HCT116 (cell line): ENCODE data around the gene GSTO1. TPM values are rescaled to one million over a fixed set of nuclear protein-coding genes. Genes with fewer than 3 reads are reported as not detected.

Source experiments
- ATAC-seq: fragments of 200-7000 bp; cut with Tn5 transposase; 2 replicates; pipeline ENCODE4 v1.9.1; 2020; ENCODE audit warnings: mild to moderate bottlenecking, moderate library complexity
- BruUV-seq: library from RNA; stranded (reverse); fragments of 400-500 nt; replicated peaks from 2 replicates; lab custom pipeline; 2021; lab: Mats Ljungman, UMichigan
- CTCF ChIA-PET: fragments of 300-600 bp; sonication (Branson Sonifier 250); formaldehyde crosslinking; loops from one replicate; lab custom pipeline; 2021; ENCODE audit warnings: antibody characterized with exemption; lab: Charles Lee
- POLR2A ChIA-PET: fragments of 300-600, 350-600 bp; sonication (Branson Sonifier 250); formaldehyde crosslinking; loops from one replicate; lab custom pipeline; 2021; ENCODE audit warnings: antibody characterized with exemption; lab: Charles Lee
- RAD21 ChIA-PET, 2 experiments: fragments of 300-600 bp; sonication (Branson Sonifier 250); formaldehyde crosslinking; loops; one replicate each; lab custom pipeline; 2023; ENCODE audit warnings: low total read pairs in 2 of 2; ENCODE audit not compliant: uncharacterized antibody in 2 of 2, unreplicated experiment in 2 of 2, low non-redundant PET in 1 of 2; lab: Charles Lee
- DNase-seq: peaks from one replicate; pipeline ENCODE4 v3.0.0-alpha.2; 2010; ENCODE audit warnings: low read depth, low spot score
- H2AFZ ChIP-seq: fragments of 200-600 bp; shearing (Covaris generic), sonication (generic); 2 replicates; pipeline ENCODE4 v1.6.1; 2017; ENCODE audit warnings: low read depth, mixed run types, mixed read lengths, antibody characterized with exemption, low read length; ENCODE audit not compliant: poor library complexity, severe bottlenecking
- H3K27ac ChIP-seq: 2 replicates; pipeline ENCODE4 v1.5.1; 2012; ENCODE audit warnings: low read depth, low read length
- H3K27me3 ChIP-seq: fragments of 200-600 bp; sonication (generic); 2 replicates; pipeline ENCODE4 v1.6.1; 2016; ENCODE audit warnings: mixed run types, low read length, mixed read lengths; ENCODE audit not compliant: insufficient read depth
- H3K36me3 ChIP-seq, 2 experiments: fragments of 200-500 bp in 1 of 2; fragments of 200-600 bp in 1 of 2; sonication (Bioruptor generic) in 1 of 2; sonication (generic) in 1 of 2; 2 replicates each; pipeline versions ENCODE4 v1.5.1 to v1.6.1; 2014 to 2016; ENCODE audit warnings: low read length in 2 of 2, inconsistent platforms in 1 of 2, mixed read lengths in 1 of 2, mixed run types in 1 of 2; ENCODE audit not compliant: insufficient read depth in 2 of 2, control insufficient read depth in 1 of 2
- H3K4me1 ChIP-seq, 2 experiments: fragments of 200-600 bp in 1 of 2; sonication (generic) in 1 of 2; 2 replicates each; pipeline versions ENCODE4 v1.5.1 to v1.6.1; 2012 to 2017; ENCODE audit warnings: low read length in 2 of 2, inconsistent platforms in 1 of 2, mild to moderate bottlenecking in 1 of 2, mixed read lengths in 1 of 2, mixed run types in 1 of 2, moderate library complexity in 1 of 2; ENCODE audit not compliant: insufficient read depth in 2 of 2, control insufficient read depth in 1 of 2
- H3K4me2 ChIP-seq: fragments of 200-600 bp; sonication (generic); 2 replicates; pipeline ENCODE4 v1.6.1; 2017; ENCODE audit warnings: mixed run types, low read length, mixed read lengths
- H3K4me3 ChIP-seq, 2 experiments: fragments of 200-600 bp in 1 of 2; sonication (generic) in 1 of 2; replicated peaks in 1 of 2; 2 replicates each; pipeline ENCODE4 v1.5.1; 2011 to 2016; ENCODE audit warnings: low read length in 2 of 2, control low read depth in 1 of 2, low read depth in 1 of 2, mild to moderate bottlenecking in 1 of 2, mixed read lengths in 1 of 2, mixed run types in 1 of 2
- H3K79me2 ChIP-seq: fragments of 200-600 bp; sonication (generic); 2 replicates; pipeline ENCODE4 v1.6.1; 2017; ENCODE audit warnings: mild to moderate bottlenecking, mixed run types, low read length, moderate library complexity, mixed read lengths; ENCODE audit not compliant: insufficient read depth
- H3K9ac ChIP-seq: fragments of 200-600 bp; sonication (generic); 2 replicates; pipeline ENCODE4 v1.6.1; 2016; ENCODE audit warnings: low read length, mixed read lengths
- H3K9me2 ChIP-seq: fragments of 200-600 bp; sonication (generic), shearing (Covaris generic); 2 replicates; pipeline ENCODE4 v1.6.1; 2017; ENCODE audit warnings: mixed run types, mild to moderate bottlenecking, moderate library complexity; ENCODE audit not compliant: insufficient read depth
- H3K9me3 ChIP-seq, 2 experiments: fragments of 200-500 bp in 1 of 2; fragments of 200-600 bp in 1 of 2; sonication (Bioruptor generic) in 1 of 2; sonication (generic) in 1 of 2; 2 replicates each; pipeline ENCODE4 v1.6.1; 2014 to 2017; ENCODE audit warnings: low read length in 2 of 2, mixed read lengths in 2 of 2, inconsistent platforms in 1 of 2, low read depth in 1 of 2, mild to moderate bottlenecking in 1 of 2, mixed run types in 1 of 2, moderate library complexity in 1 of 2; ENCODE audit not compliant: control insufficient read depth in 1 of 2, insufficient read depth in 1 of 2
- H4K20me1 ChIP-seq: fragments of 200-600 bp; sonication (generic), shearing (Covaris generic); 2 replicates; pipeline ENCODE4 v1.6.1; 2017; ENCODE audit warnings: mixed run types, mild to moderate bottlenecking, moderate library complexity; ENCODE audit not compliant: insufficient read depth
- ATF3 ChIP-seq: IDR thresholded peaks from 2 replicates; pipeline ENCODE4 v1.6.1; 2012
- ELF1 ChIP-seq: IDR thresholded peaks from 2 replicates; pipeline ENCODE4 v1.6.1; 2012; ENCODE audit warnings: low read depth, borderline replicate concordance
- EZH2phosphoT487 ChIP-seq: fragments of 200-600 bp; IDR thresholded peaks from 2 replicates; pipeline ENCODE4 v1.6.1; 2018; ENCODE audit warnings: antibody characterized with exemption, borderline replicate concordance
- MAX ChIP-seq: IDR thresholded peaks from 2 replicates; pipeline ENCODE4 v1.6.1; 2012
- POLR2A ChIP-seq: IDR thresholded peaks from 2 replicates; pipeline ENCODE4 v1.7.0; 2011; ENCODE audit warnings: borderline replicate concordance; ENCODE audit not compliant: insufficient read depth, insufficient read length; ENCODE audit errors: extremely low read depth
- SIN3A ChIP-seq: IDR thresholded peaks from 2 replicates; pipeline ENCODE4 v1.6.1; 2012; ENCODE audit warnings: low read depth
- TCF7L2 ChIP-seq: IDR thresholded peaks from 2 replicates; pipeline ENCODE4 v1.7.0; 2011; ENCODE audit warnings: borderline replicate concordance, inconsistent platforms; ENCODE audit not compliant: insufficient read depth, insufficient read length; ENCODE audit errors: extremely low read depth
- YY1 ChIP-seq: IDR thresholded peaks from 2 replicates; pipeline ENCODE4 v1.6.1; 2011; ENCODE audit warnings: low read length, low read depth, moderate library complexity, mild to moderate bottlenecking; ENCODE audit not compliant: insufficient replicate concordance; ENCODE audit errors: extremely low read depth
- intact Hi-C: fragments of 100-400 bp; cut with micrococcal nuclease; formaldehyde crosslinking; loops from 2 replicates; pipeline ENCODE4 v1.10.0; 2022
- total RNA-seq: library from RNA; stranded (reverse); gene quantifications from one replicate; pipeline ENCODE4 v1.2.1, GENCODE V29; 2021; ENCODE audit not compliant: unreplicated experiment

GSTO1 gene
- total RNA-seq, 1 experiment from 2014 or later, result 179 TPM

GRCh38 chr10:104299031-104299904 is 44.6 kb downstream of the GSTO1 start:
- H4K20me1 ChIP-seq, result no peaks in the 10 kb centered on the region
- no peak overlapping the region for H2AFZ ChIP-seq
- no TSS peak for BruUV-seq
- H3K9ac ChIP-seq, result no peak overlapping the region
- peaks cover 12% of the 10 kb centered on the region for H3K79me2 ChIP-seq
- no peak overlapping the region for H3K4me2 ChIP-seq
- RAD21 ChIA-PET, result no interaction called here
- intact Hi-C loops, result no loop called here
- H3K27me3 ChIP-seq, result no peaks in the 10 kb centered on the region
- TF ChIP-seq TCF7L2 (no peak), EZH2phosphoT487 (no peak), MAX (no peak), POLR2A (no peak)
- peaks cover 7 to 31% of the 10 kb centered on the region in 2 experiments; a peak in 2 of 4 replicates for H3K36me3 ChIP-seq
- no peak overlapping the region for H3K4me3 ChIP-seq
- POLR2A ChIA-PET, result no interaction called here
- CTCF ChIA-PET, result no interaction called here
- no peak for DNase-seq
- H3K4me1 ChIP-seq, result no peaks in the 10 kb centered on the region
- H3K9me2 ChIP-seq, result no peaks in the 10 kb centered on the region
- no peak for ATAC-seq
- no peak overlapping the region for H3K27ac ChIP-seq
- no peaks in the 10 kb centered on the region for H3K9me3 ChIP-seq

GRCh38 chr10:104300002-104300735 is 45.5 kb downstream of the GSTO1 start:
- CTCF ChIA-PET, result no interaction called here
- Histone ChIP-seq H3K9me3 (no peaks in the 10 kb centered on the region), H3K4me3 (no peak overlapping the region), H3K9ac (no peak overlapping the region), H4K20me1 (no peaks in the 10 kb centered on the region), H2AFZ (no peak overlapping the region), H3K27ac (no peak overlapping the region)
- POLR2A ChIA-PET, result no interaction called here
- no TSS peak for BruUV-seq
- RAD21 ChIA-PET, result no interaction called here
- no peak for TF ChIP-seq SIN3A
- TF ChIP-seq ELF1, result no peak
- no peak for TF ChIP-seq ATF3
- no peak for TF ChIP-seq POLR2A
- no peak for TF ChIP-seq YY1
- TF ChIP-seq, all 23 proteins: peak for 0
- no peaks in the 10 kb centered on the region for H3K27me3 ChIP-seq
- no peaks in the 10 kb centered on the region for H3K9me2 ChIP-seq
- no peaks in the 10 kb centered on the region for H3K4me1 ChIP-seq
- intact Hi-C loops, result no loop called here
- DNase-seq (no peak), ATAC-seq (no peak)
- peaks cover 5% of the 10 kb centered on the region; the same call in 1 of the 2 replicates for H3K79me2 ChIP-seq
- H3K36me3 ChIP-seq, result peaks cover 7 to 31% of the 10 kb centered on the region in 2 experiments; a peak in 2 of 4 replicates
- H3K4me2 ChIP-seq, result no peak overlapping the region
